HG02943 (cell line): ENCODE measurements around the gene TMEM63A.
"Not testable (repeated sequence)": the region's sequence is repeated elsewhere in the genome, so short reads cannot be mapped to it uniquely, and the experiment has no call there.

Experiments
- ATAC-seq: cut with Tn5 transposase; IDR thresholded peaks from one replicate; pipeline ENCODE4 v1.9.1; 2021; ENCODE audit warnings: mild to moderate bottlenecking, low read depth, moderate library complexity; ENCODE audit not compliant: unreplicated experiment

Gene TMEM63A

DNA sequence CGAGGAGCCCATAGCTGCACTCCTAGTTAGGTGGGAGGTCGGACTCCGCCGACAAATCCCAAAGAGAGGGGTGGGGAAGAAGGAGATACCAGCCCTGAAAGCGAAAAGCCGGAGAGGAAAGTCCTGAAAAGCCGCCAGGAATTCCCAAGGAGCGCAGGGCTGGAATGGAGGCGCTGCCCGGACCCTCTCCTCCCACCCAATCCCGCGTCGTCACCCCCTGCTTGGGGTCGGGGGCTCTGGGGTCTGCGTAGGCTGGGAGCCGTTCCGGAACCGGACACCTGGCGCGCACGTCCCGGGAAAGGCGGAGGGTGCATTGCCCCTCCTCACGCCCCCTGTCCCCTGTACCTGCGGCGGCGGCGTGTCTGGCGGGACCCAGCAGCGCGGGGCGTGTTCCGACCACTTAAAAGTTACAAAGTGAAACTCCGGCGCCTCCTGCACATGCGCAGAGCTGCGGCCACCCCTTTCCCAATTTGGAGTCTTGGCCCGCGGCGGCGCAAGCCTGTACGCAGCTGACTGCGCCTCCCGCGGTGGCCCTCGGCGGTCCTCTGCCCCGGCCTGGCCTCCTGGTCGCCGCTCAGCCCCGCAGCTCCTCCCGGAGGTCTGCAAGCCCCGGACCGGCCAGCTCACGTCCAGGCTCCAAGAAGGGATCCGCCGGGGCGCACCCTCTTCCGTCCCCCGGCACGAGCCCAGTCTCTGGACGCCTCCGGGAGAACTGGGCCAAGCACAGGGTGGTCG is at the start of gene TMEM63A:
TSS of gene TMEM63A (minus strand) at position 422 of the 735 bp plus-strand sequence. CDS start 4,800 bp downstream, outside the sequence.
- ATAC-seq, result no peak

DNA sequence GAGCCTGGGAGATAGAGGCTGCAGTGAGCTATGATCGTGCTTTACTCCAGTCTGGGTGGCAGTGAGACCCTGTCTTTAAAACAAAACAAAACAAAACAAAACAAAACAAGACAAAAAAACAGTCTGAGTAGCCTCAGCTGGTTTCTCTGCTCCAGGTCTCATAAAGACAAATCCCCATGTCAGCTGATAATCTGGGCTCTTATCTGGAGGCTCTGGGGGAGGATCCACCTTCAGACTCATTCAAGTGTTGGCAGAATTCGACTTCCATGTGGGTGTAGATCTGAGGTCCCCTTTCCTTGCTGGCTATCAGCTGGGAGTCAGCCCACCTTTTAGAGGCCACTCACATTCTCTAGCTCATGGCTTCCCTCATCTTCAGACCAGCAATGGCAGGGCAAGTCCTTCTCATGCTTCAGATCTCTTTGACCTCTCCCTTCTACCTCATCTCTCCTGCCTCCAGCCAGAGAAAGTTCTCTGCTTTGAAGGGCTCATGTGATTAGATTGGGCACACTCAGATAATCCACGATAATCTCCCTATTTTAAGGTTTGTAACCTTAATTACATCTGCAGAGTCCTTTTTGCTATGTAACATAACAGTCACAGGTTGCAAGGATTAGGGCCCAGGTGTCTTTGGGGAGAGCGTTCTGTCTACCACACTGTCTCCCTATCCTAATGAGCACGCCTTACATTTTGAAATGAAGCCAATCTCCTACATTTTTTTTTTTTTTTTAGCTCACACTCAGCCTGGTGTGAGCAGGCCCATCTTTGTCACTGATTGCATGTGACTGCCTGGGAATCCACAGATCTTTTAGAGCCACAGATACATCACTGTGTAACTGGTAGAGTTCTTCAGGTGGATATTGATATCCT is 49.3 kb upstream of the TMEM63A start:
- no peak for ATAC-seq

DNA sequence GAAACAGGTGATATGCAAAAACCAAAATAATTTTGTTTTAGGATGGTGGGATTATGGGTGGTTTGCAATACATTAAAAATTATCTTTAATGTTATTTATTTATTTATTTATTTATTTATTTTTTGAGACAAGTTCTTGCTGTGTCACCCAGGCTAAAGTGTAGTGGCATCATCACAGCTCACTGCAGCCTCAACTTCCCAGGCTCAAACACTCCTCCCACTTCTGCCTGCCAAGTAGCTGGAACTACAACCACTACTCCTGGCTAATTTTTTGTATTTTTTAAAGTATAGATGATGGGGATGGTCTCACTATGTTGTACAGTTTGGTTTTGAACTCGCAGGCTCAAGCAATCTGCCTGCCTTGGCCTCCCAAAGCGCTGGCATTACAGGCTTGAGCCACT is 48.4 kb upstream of the TMEM63A start:
- no peak for ATAC-seq

- ATAC-seq, result not testable (repeated sequence)
These were observed 47.3 kb upstream of the TMEM63A start for GRCh38 chr1:225929462-225929861.

- no peak for ATAC-seq
These were observed 46.3 kb upstream of the TMEM63A start for GRCh38 chr1:225928186-225929175.

GRCh38 chr1:225926551-225927113 is 44.5 kb upstream of the TMEM63A start:
- no peak for ATAC-seq

DNA sequence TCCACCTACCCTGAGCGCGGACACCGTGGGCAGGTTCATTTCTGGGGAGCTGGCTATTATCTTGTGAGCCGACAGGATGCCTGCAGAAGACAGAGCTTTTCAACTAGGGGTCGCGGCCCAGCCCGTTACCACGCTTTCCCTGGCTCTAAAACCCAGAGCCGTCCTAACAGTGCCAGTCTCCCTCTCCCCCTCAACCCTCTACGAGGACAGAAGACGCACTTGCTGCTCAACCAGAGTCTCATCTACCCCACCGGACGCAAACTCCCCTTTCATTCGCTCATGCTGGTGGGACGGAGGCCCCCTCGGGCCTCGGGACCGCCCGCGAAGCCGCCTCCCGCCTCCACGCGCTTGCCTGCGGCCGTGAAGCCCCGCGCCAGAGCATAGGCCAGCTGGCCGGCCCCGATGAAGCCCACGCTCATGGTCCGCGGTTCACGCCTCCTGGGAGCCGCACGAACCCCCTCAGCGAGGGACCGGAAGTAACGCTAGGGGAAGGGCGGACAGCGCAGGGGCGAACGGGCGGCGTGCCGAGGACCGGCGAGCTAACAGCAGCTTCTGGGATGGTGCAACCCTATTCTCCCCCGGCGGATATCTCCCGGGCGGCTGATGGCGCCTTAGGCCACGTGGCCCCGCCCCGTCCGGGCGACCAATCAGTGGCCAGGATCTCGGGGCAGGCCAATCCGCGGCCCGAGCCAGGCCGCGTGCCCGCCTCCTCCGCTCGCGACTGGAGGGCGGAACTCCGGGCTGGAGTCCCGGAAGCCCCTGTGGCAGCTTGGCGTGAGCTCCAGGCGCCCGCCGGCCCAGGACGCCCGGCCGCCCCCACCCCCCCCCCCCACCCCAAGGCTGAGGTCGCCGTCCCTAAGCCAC is 41.7 kb upstream of the TMEM63A start, which contains the start of gene PYCR2:
TSS of gene PYCR2 (minus strand) at position 559 of the 864 bp plus-strand sequence. CDS start at position 419, 140 bp downstream.
- ATAC-seq, result peak; percentile 98

GRCh38 chr1:225923381-225923691 is 41.2 kb upstream of the TMEM63A start:
- no peak for ATAC-seq

GRCh38 chr1:225921734-225922709 is 39.8 kb upstream of the TMEM63A start:
- ATAC-seq, result no peak

DNA sequence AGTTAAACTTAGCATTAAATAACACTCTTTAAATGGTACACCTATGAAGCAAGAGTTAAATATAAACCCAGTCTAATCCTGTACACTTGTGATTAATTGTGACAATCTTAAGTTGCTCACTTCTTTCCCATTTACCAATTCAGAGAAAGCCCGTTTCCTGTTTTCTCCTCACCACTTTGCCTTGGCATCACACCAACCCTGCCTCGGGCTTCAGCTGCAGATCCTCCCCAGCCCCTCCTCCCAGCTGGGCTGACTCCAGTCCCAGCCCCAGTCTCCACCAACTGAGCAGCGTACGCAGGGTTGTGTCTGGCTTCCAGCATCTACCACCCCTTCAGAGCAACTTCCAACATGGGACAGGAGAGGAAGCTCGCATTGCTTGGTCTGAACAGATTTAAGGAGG is 37.7 kb upstream of the TMEM63A start:
- ATAC-seq, result no peak

GRCh38 chr1:225918280-225918679 is 36.1 kb upstream of the TMEM63A start:
- no peak for ATAC-seq

GRCh38 chr1:225917536-225917935 is 35.4 kb upstream of the TMEM63A start:
- no peak for ATAC-seq

- no peak for ATAC-seq
These were observed 34.9 kb upstream of the TMEM63A start for GRCh38 chr1:225917101-225917500.

- ATAC-seq, result no peak
These were observed 33.4 kb upstream of the TMEM63A start for GRCh38 chr1:225915538-225915991.

DNA sequence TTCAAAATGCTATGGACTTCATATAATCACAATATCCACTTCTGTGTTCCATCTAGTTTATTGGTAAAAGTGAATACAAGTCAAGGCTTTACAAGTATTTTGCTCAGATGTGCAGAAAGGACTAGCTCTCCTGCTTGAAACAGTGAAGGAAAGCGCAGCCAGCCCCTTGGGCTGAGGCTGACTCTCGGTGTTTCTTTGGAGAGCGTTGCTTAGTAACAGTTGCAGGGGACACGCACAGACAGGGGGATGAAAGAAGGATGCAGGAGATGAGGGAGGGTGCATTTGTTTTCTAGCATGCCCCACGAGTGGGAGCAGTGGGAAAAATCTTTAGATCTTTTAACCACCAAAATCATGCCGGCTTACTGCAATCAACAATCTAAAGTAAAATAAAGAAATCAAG is 32.8 kb upstream of the TMEM63A start:
- no peak for ATAC-seq

DNA sequence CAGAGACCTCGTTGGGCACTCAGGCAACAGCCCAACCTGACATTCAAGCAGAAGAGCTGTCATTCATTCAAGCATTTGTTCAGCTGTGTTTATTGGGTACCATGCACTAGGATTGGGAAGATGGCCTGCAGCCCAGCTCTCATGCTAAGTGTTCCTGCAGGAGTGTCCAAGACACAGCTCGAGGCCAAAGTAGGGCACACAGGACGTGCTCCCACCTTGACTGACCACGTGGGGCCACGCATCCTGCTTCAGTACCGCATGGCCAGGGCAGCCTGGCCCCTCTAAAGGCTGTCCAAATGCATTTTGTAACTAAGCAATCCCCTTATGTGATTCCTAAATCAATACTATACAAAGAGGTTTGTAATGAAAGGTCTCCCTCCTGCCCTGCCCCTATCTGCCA is 32.2 kb upstream of the TMEM63A start:
- no peak for ATAC-seq

GRCh38 chr1:225911191-225912130 is 29.3 kb upstream of the TMEM63A start:
- no peak for ATAC-seq
